ENCODE data around the gene NFKB2. TPM values are rescaled to one million over a fixed set of nuclear protein-coding genes. Genes with fewer than 3 reads are reported as not detected.

Gene NFKB2
- total RNA-seq, 1 donor from 2014 or later = 4.0 TPM

DNA sequence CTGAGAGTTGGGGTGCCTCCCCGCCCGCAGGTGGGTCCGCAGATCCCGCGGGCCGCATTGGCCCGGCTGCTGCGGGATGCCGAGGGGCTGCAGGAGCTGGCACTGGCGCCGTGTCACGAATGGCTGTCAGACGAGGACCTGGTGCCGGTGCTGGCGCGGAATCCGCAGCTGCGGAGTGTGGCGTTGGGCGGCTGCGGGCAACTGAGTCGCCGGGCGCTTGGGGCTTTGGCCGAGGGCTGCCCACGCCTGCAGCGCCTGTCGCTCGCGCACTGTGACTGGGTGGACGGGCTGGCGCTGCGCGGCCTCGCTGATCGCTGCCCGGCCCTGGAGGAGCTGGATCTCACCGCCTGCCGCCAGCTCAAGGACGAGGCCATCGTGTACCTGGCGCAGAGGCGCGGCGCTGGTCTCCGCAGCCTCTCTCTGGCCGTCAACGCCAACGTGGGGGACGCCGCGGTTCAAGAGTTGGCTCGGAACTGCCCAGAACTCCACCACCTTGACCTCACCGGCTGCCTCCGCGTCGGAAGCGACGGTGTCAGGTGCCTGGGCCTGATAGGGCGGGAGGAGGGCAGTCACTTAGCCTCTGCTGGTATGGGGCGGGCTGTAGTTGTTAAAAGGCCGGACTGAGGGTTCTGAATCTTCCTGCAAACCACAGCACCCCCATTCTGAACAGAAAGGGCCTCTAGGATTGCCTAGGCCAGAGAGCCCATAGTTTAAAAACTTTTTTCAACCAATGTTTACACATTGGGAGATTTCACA is 26.4 kb downstream of the NFKB2 start:
- Histone ChIP-seq H3K4me2 (peak overlapping the region; percentile 87), H3K9me3 (ENCODE audit: low read depth) (no peaks in the 10 kb centered on the region), H3K4me3 (peak overlapping the region; percentile 77), H4K20me1 (ENCODE audit: low read depth) (peaks cover 39% of the 10 kb centered on the region), H3K4me1 (peaks cover 16% of the 10 kb centered on the region), H3K27ac (no peak overlapping the region), H3K36me3 (no peaks in the 10 kb centered on the region), H3K9ac (no peak overlapping the region), H3K79me2 (ENCODE audit: low read depth) (no peaks in the 10 kb centered on the region), H3F3A (ENCODE audit: low read depth) (peaks cover 46% of the 10 kb centered on the region), H3K27me3 (peaks cover 26% of the 10 kb centered on the region), H2AFZ (replicated peaks) (peak overlapping the region; percentile 96)
- Mint-ChIP-seq H3K9me3 (no peaks in the 10 kb centered on the region), H3K27ac (no peak overlapping the region), H3K4me3 (peak overlapping the region; percentile 98), H3K4me1 (peaks cover 37% of the 10 kb centered on the region), H3K27me3 (ENCODE audit: insufficient read depth, low read depth) (peaks cover 19% of the 10 kb centered on the region), H3K36me3 (peaks cover 4% of the 10 kb centered on the region)
- DNase-seq (ENCODE audit: low spot score) = peak; percentile 52
- TF ChIP-seq EZH2 (IDR thresholded peaks at IDR 0.05) (peak; percentile 46), EZH2phosphoT487 (IDR thresholded peaks at IDR 0.05) (no peak)

DNA sequence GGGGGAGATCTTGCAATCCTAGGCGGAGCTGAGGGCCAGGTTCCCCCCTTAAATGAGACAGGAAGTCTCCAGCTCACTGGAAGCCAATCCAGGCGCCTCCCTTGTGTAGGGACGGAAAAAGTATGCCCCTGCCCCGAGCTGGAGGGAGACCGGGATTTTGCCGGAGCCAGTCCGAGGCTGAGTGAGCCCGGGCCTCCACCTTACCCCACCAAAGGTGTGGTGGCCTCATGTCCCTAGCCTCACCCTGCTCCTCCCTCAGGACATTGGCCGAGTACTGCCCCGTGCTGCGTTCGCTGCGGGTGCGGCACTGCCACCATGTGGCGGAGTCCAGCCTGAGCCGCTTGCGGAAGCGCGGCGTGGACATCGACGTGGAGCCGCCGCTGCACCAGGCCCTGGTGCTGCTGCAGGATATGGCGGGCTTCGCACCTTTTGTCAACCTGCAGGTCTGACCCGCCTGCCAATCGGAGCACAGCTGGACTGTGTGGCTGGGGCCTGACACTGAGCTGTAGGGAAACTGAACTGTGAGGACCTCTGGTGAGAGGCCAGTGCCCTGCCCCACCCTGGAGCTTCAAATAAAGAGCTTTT is 27.1 kb downstream of the NFKB2 start:
- H3K27me3 Mint-ChIP-seq (ENCODE audit: insufficient read depth, low read depth) = peaks cover 19% of the 10 kb centered on the region
- Histone ChIP-seq H4K20me1 (ENCODE audit: low read depth) (peaks cover 39% of the 10 kb centered on the region), H2AFZ (replicated peaks) (no peak overlapping the region), H3K4me1 (peaks cover 16% of the 10 kb centered on the region), H3K9me3 (ENCODE audit: low read depth) (no peaks in the 10 kb centered on the region), H3K4me2 (peak overlapping the region; percentile 87), H3K27me3 (peaks cover 19% of the 10 kb centered on the region), H3K27ac (no peak overlapping the region), H3K9ac (no peak overlapping the region), H3K36me3 (no peaks in the 10 kb centered on the region), H3F3A (ENCODE audit: low read depth) (peaks cover 46% of the 10 kb centered on the region), H3K4me3 (peak overlapping the region; percentile 77), H3K79me2 (ENCODE audit: low read depth) (no peaks in the 10 kb centered on the region)
- TF ChIP-seq, protein P1, sequence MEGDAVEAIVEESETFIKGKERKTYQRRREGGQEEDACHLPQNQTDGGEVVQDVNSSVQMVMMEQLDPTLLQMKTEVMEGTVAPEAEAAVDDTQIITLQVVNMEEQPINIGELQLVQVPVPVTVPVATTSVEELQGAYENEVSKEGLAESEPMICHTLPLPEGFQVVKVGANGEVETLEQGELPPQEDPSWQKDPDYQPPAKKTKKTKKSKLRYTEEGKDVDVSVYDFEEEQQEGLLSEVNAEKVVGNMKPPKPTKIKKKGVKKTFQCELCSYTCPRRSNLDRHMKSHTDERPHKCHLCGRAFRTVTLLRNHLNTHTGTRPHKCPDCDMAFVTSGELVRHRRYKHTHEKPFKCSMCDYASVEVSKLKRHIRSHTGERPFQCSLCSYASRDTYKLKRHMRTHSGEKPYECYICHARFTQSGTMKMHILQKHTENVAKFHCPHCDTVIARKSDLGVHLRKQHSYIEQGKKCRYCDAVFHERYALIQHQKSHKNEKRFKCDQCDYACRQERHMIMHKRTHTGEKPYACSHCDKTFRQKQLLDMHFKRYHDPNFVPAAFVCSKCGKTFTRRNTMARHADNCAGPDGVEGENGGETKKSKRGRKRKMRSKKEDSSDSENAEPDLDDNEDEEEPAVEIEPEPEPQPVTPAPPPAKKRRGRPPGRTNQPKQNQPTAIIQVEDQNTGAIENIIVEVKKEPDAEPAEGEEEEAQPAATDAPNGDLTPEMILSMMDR (IDR thresholded peaks at IDR 0.05) = peak; percentile 75
- no peak for TF ChIP-seq EZH2 (IDR thresholded peaks at IDR 0.05)
- no peak overlapping the region for H3K27ac Mint-ChIP-seq
- no peaks in the 10 kb centered on the region for H3K9me3 Mint-ChIP-seq
- peaks cover 4% of the 10 kb centered on the region for H3K36me3 Mint-ChIP-seq
- peaks cover 32% of the 10 kb centered on the region for H3K4me1 Mint-ChIP-seq
- peak overlapping the region; percentile 81 for H3K4me3 Mint-ChIP-seq
- DNase-seq (ENCODE audit: low spot score) = peak; percentile 83

DNA sequence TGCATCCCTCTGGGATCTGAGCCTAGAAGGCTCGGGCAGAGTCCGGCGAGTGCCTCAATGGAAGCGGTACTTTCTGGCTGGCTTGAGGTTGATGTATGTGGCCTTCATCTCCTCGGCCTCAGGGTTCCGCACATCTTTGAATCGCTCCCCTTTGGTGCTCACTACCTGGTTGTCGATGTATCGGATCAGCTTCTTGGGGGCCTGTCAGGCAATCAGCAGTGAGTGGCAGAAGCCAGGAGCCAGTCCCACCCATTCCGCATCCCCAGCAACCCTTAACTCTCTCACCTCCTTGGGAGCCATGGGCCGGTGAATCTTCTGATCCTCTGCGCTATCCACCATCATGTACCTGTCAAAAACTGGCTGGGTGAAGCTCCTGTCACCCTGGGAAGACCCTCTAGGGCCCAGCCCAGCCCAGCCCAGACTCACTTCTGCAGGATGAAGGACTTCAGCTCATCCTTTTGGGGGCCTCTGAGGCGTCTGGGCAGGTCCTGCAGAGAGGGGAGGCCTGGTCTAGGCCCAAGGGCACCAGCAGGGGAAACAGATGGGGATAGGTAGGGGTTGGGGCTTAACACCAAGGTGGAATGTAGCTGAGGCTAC is 28.0 kb downstream of the NFKB2 start:
- Histone ChIP-seq H2AFZ (replicated peaks) (no peak overlapping the region), H3K9ac (no peak overlapping the region), H3K36me3 (no peaks in the 10 kb centered on the region), H3K4me2 (no peak overlapping the region), H3K4me3 (no peak overlapping the region), H3K27ac (no peak overlapping the region), H3K79me2 (ENCODE audit: low read depth) (no peaks in the 10 kb centered on the region), H3K4me1 (peaks cover 12% of the 10 kb centered on the region), H3K9me3 (ENCODE audit: low read depth) (no peaks in the 10 kb centered on the region), H3F3A (ENCODE audit: low read depth) (peaks cover 42% of the 10 kb centered on the region), H4K20me1 (ENCODE audit: low read depth) (peaks cover 36% of the 10 kb centered on the region), H3K27me3 (peaks cover 13% of the 10 kb centered on the region)
- peak overlapping the region; percentile 33 for H3K4me3 Mint-ChIP-seq
- no peak for DNase-seq (ENCODE audit: low spot score)
- no peaks in the 10 kb centered on the region for H3K9me3 Mint-ChIP-seq
- TF ChIP-seq EZH2phosphoT487 (IDR thresholded peaks at IDR 0.05) (no peak), EZH2 (IDR thresholded peaks at IDR 0.05) (no peak)
- TF ChIP-seq, protein P1 (IDR thresholded peaks at IDR 0.05) = no peak
- H3K27me3 Mint-ChIP-seq (ENCODE audit: insufficient read depth, low read depth) = peaks cover 14% of the 10 kb centered on the region
- H3K4me1 Mint-ChIP-seq = peaks cover 24% of the 10 kb centered on the region
- H3K36me3 Mint-ChIP-seq = peaks cover 4% of the 10 kb centered on the region
- no peak overlapping the region for H3K27ac Mint-ChIP-seq
